ENCODE data around the gene C9orf85. TPM values are rescaled to one million over a fixed set of nuclear protein-coding genes. Genes with fewer than 3 reads are reported as not detected.

C9orf85 gene
- total RNA-seq, 4 donors from 2014 or later, result 11.3 to 40.4 (median 21.9) TPM

DNA sequence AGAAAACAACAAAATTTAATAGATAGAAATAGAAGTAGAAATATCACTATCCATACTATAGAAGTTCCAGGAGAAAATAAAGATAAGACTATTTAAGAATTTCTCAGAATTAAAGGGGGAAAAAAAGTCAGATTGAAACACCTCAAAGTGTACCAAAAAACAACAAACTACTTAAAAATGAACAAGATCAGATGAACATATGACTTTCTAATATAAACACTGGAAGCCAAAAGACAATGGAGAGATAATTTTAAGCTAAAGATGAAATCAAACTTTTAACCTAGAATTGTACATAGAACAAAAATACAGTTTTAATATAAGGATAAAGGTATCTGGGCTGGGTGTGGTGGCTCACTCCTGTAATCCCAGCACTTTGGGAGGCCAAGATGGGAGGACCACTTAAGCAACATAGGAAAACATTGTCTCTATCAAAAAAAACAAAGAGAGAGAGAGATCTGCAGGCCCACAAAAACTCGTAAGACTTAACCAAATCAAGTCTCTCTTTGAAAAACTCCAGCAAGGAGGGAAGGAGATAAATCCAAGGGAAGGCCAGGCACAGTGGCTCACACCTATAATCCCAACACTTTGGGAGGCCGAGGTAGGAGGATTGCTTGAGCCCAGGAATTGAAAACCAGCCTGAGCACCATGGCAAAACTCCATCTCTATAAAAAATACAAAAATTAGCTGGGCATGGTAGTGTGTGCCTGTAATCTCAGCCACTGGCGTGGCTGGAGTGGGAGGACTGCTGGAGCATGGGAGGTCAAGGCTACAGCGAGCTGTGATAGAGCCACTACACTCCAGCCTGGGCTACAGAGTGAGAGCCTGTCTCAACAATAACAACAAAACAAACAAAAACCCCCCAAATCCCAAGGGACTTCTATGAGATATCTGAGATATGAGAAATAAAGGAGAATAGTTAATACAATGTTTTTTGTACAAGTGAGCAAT, 32.8 kb upstream of the C9orf85 start:
- peaks cover 0 to 11% (median 0%) of the 10 kb centered on the region in 3 donors for H3K36me3 ChIP-seq
- no peak overlapping the region for H3K27ac ChIP-seq
- H3K4me3 ChIP-seq, result no peak overlapping the region
- no peak for TF ChIP-seq POLR2A (IDR thresholded peaks at IDR 0.05)
- TF ChIP-seq, protein P1, sequence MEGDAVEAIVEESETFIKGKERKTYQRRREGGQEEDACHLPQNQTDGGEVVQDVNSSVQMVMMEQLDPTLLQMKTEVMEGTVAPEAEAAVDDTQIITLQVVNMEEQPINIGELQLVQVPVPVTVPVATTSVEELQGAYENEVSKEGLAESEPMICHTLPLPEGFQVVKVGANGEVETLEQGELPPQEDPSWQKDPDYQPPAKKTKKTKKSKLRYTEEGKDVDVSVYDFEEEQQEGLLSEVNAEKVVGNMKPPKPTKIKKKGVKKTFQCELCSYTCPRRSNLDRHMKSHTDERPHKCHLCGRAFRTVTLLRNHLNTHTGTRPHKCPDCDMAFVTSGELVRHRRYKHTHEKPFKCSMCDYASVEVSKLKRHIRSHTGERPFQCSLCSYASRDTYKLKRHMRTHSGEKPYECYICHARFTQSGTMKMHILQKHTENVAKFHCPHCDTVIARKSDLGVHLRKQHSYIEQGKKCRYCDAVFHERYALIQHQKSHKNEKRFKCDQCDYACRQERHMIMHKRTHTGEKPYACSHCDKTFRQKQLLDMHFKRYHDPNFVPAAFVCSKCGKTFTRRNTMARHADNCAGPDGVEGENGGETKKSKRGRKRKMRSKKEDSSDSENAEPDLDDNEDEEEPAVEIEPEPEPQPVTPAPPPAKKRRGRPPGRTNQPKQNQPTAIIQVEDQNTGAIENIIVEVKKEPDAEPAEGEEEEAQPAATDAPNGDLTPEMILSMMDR (IDR thresholded peaks at IDR 0.05), result no peak
- no peaks in the 10 kb centered on the region for H3K27me3 ChIP-seq
- H3K4me1 ChIP-seq, result no peaks in the 10 kb centered on the region
- DNase-seq, result no peak
- peaks cover 0 to 12% (median 6%) of the 10 kb centered on the region in 4 donors for H3K9me3 ChIP-seq

DNA sequence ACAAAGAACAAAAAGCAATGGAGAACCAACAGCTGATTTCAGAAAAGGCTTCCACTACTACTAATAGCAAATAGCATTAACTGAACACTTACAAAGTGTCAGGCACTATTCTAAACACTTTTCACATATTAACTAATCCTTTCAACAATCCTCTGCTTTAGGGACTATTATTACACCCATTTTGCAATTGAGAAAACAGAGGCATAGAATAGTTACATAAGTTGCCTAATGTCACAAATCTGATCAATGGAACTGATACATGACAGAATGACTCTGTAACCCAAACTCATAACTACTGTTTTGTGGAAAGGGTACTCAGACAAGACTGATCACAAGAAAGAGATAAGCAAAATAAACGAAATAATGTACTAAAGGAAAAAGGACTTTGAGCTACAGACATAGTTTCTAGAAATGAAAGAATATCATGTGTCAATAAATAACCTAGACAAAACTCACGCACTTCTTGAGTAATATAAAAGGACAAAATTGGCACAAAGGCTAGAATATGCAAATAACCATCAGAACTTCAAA, 31.7 kb upstream of the C9orf85 start:
- peaks cover 0 to under 1% (median 0%) of the 10 kb centered on the region in 3 donors for H3K36me3 ChIP-seq
- DNase-seq, result no peak
- H3K4me3 ChIP-seq, result no peak overlapping the region
- H3K9me3 ChIP-seq, result peaks cover 0 to 15% (median 9%) of the 10 kb centered on the region in 4 donors
- TF ChIP-seq, protein P1 (IDR thresholded peaks at IDR 0.05), result no peak
- no peak for TF ChIP-seq POLR2A (IDR thresholded peaks at IDR 0.05)
- H3K27me3 ChIP-seq, result no peaks in the 10 kb centered on the region
- no peaks in the 10 kb centered on the region for H3K4me1 ChIP-seq
- H3K27ac ChIP-seq, result no peak overlapping the region

DNA sequence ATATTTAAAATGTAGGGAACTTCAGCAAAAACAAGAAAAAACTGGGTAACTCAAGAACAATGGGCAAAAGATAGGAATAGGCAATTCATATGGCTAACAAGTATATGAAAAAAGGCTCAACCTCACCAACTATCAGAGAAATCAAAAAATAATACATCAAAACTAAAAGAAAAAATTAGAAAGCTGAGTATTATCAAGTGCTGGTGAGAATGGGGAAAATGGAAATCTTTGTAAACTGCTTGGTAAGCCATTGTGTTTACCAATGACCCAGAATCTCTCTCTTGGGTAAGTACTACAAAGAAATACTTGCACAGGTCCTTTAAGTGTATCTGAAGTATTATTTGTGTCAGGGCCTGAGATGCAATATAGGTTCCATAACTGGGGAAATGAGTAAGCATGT, 27.4 kb upstream of the C9orf85 start:
- TF ChIP-seq POLR2A (IDR thresholded peaks at IDR 0.05), result no peak
- TF ChIP-seq, protein P1 (IDR thresholded peaks at IDR 0.05), result no peak
- Histone ChIP-seq H3K27ac (no peak overlapping the region), H3K36me3 (no peaks in the 10 kb centered on the region), H3K27me3 (no peaks in the 10 kb centered on the region), H3K4me1 (no peaks in the 10 kb centered on the region), H3K9me3 (peaks cover 0 to 8% (median 0%) of the 10 kb centered on the region in 4 donors), H3K4me3 (no peak overlapping the region)
- no peak for DNase-seq

DNA sequence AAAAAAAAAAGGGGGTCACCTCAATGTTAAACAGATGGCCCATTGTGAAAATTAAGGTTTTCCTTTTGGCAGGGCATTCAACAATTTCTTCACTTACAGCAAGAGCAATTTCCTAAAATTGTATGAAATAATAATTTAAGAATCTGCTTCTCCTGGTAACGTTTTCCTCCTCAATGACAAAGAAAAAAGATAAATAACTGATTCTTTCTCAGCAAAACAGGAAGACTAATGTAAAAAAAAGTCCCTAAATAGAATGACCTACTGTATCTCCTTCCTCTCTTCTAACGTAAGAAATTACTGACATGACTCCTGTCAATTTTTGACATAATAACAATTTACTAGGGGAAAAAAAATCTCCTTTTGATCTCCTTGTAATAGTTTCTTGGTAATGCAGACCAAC, 26.0 kb upstream of the C9orf85 start:
- TF ChIP-seq, protein P1 (IDR thresholded peaks at IDR 0.05), result no peak
- no peak for TF ChIP-seq POLR2A (IDR thresholded peaks at IDR 0.05)
- no peak for DNase-seq
- no peak overlapping the region for H3K27ac ChIP-seq

DNA sequence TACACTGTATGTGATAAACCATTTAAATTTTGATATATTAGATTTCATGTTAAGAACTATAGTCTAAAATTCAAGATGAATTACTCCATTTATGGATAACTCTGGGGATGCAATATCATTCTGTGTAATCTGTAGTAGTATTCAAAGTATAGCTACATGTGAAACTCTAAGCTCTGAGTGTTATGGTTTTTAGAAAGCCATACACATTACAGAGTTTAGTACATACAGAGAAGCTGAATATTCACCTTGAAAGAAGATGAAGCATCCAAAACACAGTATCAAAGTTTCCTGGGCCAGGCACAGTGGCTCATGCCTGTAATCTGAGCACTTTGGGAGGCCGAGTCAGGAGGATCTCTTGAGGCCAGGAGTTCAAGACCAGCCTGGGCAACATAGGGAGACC, 25.4 kb upstream of the C9orf85 start:
- H3K4me1 ChIP-seq, result no peaks in the 10 kb centered on the region

More for the DNA sequence above, 26.0 kb upstream of the C9orf85 start:
- H3K27me3 ChIP-seq, result no peaks in the 10 kb centered on the region
- no peak overlapping the region for H3K4me3 ChIP-seq
- no peaks in the 10 kb centered on the region for H3K36me3 ChIP-seq
- peaks cover 0 to 8% (median 0%) of the 10 kb centered on the region in 4 donors for H3K9me3 ChIP-seq
- H3K4me1 ChIP-seq, result no peaks in the 10 kb centered on the region

More for the DNA sequence above, 25.4 kb upstream of the C9orf85 start:
- no peaks in the 10 kb centered on the region for H3K27me3 ChIP-seq
- TF ChIP-seq, protein P1 (IDR thresholded peaks at IDR 0.05), result no peak
- no peak for TF ChIP-seq POLR2A (IDR thresholded peaks at IDR 0.05)
- peaks cover 0 to 8% (median 0%) of the 10 kb centered on the region in 4 donors for H3K9me3 ChIP-seq
- H3K36me3 ChIP-seq, result no peaks in the 10 kb centered on the region
- H3K4me3 ChIP-seq, result no peak overlapping the region
- no peak for DNase-seq
- no peak overlapping the region for H3K27ac ChIP-seq
